HG03175 (cell line): Measurements from ENCODE around the gene GNA12.
"Not testable (repeated sequence)": the region's sequence is repeated elsewhere in the genome, so short reads cannot be mapped to it uniquely, and the experiment has no call there.

Source experiments
- ATAC-seq: cut with Tn5 transposase; IDR thresholded peaks from one replicate; pipeline ENCODE4 v1.9.1; 2021; ENCODE audit warnings: mild to moderate bottlenecking, moderate library complexity; ENCODE audit not compliant: unreplicated experiment

Gene GNA12

DNA sequence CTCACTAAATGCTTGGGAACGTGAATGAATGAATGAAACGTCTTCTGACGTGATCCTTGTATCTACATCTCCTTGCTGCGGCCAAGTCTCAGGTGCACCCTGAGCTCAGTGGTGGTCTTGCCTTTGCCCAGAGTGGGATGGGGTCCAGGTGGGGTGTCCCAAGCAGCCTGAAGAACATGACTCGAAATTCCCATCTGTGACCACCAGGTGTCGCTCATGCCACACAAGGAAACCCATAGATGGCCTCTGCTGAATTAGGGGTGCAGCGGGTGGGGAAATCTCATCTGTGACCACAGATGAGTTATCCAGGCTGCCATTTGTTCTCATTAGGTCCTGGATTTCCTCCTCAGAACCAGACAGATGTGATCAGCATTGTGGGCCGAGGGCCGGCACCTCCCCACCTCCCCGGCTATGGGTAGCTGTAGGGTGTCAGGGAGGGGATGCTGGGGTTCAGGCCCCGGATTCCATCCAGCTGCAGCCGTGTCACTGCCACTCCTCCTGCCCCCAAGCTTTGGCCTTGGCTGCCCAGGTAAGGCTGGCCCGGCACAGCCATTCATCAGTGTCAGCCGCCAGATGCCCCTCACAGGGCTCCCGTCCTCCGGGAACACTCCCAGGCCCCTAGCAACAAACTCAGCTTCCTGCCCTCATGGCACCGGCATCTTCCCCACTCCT, 21.0 kb upstream of the GNA12 start:
- ATAC-seq: no peak

DNA sequence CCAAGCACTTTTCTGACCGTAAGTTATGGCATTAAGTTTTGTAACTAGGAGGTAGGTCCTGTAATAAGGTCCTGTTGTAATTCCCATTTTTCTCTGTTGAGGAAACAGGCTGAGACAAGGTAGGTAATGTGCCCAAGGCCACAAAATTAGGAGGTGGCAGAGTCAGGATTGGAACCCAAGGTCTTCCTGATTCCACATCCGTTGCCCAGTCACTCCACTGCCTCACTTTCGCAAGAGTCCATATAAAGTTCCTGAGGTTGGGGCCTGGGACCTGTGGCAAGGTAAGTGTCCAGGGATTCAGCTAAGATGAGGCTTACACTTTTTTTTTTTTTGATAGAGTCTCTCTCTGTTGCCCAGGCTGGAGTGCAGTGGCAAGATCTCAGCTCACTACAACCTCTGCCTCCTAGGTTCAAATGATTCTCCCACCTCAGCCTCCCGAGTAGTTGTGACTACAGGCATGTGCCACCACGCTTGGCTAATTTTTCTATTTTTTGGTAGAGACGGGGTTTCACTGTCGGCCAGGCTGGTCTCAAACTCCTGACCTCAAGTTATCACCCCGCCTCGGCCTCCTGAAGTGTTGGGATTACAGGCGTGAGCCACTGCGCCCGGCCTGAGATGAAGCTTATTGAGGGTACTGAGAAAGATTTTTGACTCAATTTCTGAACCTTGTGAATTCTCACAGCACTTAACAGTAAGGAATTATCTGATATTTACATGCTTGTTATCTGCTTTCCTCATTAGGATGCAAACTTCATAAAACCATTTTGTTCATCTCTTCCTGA, 20.3 kb upstream of the GNA12 start:
- ATAC-seq: no peak

DNA sequence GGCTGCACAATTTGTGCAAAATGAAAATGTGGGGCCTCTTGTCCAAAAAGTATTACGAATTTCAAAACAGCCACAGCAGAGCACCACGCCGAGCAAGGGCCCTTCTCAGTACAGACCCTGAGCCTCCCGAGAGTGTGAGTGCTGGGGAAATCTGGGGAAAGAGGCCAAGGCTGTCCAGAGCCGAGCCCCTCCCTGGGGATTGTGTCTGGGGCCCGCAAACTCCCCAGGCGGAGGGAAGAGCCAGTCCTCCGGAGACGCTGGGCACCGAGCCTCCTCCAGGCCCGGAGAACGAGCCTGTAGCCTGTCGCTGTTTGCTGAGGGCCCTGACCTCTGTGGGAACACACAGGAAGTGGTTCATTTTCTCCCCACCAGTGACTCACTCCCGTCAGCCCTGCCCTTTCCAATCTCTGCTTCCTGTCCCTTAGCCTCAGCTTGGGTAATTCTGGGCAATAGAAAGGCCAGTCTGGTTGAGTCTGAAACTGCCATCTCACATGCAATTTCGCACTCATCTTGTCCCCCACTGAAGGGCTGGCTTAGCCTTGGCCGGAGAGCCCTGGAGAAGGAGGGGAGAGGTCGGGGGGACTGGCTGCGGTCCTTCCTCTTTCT, 19.5 kb upstream of the GNA12 start:
- peak; percentile 96 for ATAC-seq

DNA sequence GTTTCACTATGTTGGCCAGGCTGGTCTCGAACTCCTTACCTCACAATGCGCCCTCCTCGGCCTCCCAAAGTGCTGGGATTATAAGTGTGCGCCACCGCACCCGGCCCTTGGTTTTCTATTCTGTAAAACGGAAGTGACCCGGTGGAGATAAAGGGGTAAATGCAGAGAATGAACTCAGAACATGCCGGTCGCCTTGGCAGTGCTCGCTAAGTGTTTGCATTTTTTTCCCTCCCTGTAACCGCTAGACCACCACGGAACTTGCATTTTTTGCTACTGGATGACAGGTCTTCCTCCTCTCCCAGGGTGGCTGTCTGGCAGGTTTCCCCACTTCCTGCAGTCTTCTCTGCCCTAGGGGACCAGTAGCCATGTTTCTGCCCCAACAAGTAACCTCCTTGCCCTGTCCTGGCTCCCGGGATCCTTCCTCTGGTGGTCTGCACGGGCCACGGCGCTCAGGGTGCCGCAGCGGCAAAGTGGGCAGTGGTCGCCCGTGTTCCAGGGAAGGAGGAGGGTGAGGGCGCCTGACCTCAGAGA, 18.8 kb upstream of the GNA12 start:
- ATAC-seq: no peak

DNA sequence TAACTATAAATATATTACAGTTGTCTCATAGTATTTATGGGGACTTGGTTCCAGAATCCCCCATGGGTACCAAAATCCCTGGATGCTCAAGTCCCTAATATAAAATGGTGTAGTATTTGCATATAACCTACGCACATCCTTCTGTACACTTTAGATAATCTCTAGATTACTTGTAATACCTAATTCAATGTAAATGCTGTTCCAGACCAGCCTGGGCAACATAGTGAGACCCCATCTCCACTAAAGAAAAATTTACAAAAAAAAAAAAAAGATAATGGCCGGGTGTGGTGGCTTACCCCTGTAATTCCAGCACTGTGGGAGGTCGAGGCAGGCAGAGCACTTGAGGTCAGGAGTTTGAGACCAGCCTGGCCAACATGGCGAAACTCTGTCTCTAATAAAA, 17.4 kb upstream of the GNA12 start:
- no peak for ATAC-seq

DNA sequence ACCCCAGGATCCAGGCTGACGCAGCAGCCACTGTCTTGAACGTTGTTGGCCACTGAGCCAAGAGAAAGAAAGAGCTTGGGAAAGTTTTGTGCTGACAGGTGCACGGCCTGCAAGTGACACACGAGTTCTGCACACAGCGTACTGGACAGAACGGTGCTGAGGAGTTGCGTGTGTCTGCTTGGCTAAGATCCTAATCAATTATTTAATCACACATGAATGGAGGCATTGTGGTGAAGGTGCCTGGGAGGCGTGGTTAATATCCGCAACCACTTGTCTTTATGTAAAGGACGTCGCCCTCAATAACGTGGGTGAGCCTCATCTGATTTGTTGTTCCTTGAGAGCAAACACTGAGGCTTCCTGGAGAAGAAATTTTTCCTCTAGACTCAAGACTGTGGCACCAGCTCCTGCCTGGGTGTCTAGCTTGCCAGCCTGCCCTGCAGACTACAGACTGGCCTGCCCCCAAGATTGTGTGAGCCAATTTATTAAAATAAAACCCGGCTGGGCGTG, 16.6 kb upstream of the GNA12 start:
- ATAC-seq: no peak

DNA sequence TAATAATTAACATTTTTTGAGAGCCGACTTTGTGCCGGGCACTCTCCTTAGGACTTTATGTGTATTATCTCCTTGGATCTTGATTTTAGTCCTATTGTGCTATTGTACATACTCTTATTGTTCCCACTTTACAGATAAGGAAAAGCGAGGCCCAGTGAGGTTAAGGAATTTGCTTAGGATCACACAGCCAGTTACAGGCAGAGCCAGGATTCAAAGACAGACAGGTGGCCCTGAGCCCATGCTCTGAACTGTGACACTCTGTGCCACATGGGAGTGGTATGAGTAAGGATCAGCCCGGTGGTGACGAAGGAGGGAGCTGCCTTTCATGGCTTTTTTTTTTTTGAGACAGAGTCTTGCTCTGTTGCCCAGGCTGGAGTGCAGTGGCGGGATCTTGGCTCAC, 15.8 kb upstream of the GNA12 start:
- no peak for ATAC-seq

DNA sequence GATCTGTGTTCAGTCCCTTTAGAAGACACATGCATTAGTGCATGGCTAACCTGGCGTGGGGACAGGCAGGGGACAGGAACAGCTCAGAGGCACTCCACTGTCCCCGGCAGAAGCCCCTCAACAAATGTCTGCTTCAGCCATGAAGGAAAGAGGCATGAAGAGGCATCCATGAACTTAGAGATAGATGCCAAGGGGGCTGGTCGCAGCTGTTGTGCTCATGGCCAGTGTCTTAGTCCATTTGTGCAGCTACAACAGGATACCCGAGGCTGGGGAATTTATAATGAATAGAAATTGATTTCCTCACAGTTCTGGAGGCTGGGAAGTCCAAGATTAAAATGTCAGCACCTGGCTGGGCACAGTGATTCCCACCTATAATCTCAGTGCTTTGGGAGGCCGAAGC, 14.5 kb upstream of the GNA12 start:
- no peak for ATAC-seq

DNA sequence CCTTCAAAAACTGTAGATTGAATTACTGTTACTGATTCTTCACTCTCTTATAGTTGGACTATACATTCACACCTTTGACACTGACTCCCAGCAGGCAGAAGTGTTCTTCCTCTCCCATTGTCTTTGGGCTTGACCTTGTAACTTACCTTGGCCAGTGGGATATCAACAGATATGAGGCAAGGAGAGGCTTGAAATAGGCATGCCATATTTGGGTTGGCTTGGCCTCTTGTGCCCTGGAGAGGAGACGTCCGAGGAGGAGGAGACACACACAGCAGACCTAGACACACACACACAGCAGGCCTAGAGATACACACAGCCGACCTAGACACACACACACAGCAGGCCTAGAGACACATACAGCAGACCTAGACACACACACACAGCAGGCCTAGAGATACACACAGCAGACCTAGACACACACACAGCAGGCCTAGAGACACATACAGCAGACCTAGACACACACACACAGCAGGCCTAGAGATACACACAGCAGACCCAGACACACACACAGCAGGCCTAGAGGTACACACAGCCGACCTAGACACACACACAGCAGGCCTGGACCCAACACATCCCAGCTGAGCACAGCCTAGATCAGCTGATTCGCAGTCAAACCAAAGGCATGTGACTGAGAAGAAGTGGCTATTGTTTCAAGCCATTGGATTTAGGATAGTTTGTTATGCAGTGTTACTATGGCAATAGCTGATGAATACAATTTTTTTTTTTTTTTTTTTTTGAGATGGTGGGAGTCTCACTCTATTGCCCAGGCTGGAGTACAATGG, 12.5 kb upstream of the GNA12 start:
- ATAC-seq: no peak

DNA sequence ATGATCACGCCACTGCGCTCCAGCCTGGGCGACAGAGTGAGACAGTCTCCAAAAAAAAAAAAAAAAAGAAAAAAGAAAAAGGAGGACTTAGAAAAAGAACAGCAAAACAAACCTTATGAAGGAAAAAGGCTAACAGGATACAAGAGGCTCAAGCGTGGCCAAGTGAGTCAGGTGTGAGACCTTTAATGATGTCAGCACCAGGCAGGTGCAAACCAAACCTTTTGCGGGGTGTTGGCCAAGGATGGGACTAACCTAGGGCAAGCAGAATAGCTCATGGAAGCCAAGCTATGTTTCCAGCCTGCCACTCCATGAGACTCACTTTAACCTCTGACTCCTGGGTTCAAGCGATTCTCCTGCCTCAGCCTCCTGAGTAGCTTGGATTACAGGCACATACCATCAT, 11.3 kb upstream of the GNA12 start:
- no peak for ATAC-seq

DNA sequence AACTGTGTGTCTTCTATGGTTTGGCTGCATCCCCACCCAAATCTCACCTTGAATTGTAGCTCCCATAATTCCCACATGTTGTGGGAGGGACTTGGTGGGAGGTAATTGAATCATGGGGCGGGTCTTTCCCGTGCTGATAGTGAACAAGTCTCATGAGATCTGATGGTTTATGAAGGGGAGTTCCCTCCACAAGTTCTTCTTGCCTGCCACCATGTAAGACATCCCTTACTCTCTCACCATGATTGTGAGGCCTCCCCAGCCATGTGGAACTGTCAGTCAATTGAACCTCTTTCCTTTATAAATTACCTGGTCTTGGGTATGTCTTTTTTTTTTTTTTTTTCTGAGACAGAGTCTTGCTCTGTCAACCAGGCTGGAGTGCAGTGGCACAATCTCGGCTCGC, 9.4 kb upstream of the GNA12 start:
- ATAC-seq: not testable (repeated sequence)

DNA sequence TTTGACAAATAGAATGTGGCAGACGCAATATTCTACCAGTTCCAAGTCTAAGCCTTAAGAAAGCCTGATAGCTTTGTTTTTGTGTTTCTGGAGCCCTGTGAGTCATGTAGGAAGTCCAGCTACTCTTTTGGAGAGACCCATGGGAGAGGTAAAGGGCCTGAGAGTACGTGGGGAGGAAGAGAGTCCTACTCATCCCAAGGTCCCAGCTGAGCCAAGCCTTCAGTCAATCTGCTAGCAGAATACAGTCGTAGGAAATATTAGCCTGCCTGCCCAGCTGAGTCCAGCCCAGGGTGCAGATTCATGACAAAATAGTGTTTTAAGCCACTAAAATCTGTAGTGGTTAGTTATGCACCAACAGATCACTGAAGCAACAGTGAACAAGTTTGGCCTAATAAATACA, 9.0 kb upstream of the GNA12 start:
- ATAC-seq: no peak

DNA sequence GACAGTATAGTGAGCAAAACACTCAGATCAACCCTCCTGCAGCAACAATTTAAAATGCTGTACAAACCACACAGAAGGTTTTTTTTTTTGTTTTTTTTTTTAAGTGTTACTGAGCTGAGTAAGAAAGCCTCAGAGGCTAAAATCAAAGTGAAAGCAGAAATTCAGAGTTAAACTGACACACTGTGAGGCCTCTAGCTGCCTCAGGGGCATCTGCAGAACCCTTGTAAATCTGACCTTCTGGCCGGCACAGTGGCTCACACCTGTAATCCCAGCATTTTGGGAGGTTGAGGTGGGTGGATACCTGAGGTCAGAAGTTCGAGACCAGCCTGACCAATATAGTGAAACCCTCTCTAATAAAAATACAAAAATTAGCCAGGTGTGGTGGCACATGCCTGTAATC, 7.4 kb upstream of the GNA12 start:
- ATAC-seq: peak; percentile 76

DNA sequence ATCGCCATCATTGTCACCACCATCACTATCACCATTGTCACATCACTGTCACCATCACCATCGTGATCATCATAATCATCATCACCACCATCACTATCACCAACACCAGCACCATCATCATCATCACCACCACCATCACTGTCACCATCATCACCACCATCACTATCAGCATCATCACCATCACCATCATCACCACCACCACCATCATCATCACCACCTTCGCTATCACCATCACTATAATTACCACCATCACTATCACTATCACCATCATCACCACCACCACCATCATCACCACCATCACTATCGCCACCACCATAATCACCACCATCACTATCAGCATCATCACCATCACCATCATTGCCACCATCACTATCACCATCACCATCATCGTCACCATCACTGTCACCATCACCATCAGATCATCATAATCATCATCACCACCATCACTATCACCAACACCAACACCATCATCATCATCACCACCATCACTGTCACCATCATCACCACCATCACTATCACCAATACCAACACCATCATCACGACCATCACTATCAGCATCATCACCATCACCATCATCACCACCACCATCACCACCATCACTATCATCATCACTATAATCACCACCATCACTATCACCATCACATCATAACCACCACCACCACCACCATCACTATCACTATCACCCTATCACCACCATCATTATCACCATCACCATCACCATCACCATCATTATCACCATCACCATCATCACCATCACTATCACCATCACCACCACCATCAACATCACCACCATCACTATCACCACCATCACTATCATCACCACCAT, 6.0 kb upstream of the GNA12 start:
- ATAC-seq: no peak

DNA sequence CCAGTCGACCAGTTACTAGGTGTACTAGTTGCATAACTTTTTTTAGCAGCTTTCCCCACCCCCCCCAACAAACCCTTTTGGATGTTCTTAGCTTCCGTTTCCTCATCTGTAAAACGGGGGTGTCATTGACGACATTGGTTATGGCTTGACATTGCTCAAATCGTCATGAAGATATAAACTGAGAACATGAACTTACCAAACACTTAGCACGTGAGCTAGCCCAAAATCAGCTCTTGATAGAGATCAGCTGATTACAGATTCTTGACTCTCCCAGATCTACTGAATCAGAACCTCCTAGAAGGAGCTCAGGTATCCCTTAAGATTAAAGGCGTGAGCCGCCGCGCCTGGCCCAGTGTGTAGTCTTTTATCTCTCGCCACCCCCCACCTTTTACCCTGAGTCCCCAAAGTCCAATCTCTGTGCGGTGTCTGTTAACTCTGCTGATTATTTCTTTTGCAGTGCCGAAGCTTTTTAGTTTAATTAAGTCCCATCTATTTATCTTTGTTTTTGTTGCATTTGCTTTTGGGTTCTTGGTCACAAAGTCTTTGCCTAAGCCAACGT, 1.0 kb upstream of the GNA12 start:
- no peak for ATAC-seq

DNA sequence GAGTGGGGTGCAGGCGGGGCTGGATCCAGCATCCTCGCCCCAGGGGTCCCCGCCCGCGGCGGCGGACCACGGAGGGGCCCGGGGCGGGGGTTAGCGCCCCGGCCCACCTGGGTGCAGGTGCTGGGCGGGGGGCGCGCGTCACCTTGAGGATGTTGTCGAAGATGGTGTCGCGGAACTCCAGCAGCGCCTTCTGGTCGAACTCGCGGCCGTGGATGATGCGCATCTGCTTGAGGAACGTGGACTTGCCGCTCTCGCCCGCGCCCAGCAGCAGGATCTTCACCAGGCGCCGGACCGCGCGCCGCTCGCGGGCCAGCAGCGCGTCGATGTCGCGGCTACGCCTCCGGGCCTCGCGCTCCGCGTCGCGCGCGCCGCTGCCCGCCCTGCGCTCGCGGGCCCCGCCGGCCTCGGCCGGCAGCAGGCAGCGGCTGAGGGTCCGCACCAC, 376 bp downstream of the GNA12 start:
- peak; percentile 27 for ATAC-seq

DNA sequence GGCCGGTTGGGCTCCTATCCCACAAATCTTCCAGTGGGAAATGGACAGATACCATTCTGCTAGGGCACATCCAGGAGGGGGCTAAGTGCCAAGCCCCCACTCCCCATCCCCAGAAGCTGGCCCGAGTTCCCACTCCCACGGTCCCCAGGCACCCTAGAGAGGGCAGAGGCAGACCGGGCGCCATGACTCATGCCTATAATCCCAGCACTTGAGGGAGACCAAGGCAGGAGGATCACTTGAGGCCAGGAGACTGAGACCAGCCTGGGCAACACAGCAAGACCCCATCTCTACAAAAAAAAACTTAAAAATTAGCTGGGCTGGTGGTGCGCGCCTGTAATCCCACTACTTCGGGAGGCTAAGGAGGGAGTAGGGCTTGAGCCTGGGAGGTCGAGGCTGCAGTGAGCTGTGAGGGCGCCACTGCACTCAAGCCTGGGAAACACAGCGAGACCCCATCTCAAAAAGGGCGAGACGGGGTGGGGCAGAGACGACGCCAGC, 870 bp downstream of the GNA12 start:
- ATAC-seq: no peak

DNA sequence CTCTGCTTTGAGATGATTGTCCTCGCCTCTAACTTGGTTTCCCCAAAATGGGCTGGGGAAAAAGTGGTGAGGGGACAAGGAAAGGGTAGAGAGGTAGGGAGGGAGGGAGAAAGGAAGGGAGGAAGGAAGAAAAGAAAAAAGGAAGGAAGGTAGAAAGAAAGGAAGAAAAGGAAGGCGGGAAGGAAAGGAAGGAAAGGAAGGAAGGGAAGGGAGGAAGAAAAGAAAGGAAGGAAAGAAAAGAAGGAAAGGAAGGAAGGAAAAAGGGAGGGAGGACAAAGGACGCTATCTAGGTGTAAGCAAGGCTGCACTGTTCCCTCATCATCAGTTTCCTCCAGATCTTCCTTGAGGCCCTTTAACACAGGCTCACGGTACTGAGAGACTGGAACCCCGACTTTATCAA, 2.2 kb downstream of the GNA12 start:
- ATAC-seq: no peak

DNA sequence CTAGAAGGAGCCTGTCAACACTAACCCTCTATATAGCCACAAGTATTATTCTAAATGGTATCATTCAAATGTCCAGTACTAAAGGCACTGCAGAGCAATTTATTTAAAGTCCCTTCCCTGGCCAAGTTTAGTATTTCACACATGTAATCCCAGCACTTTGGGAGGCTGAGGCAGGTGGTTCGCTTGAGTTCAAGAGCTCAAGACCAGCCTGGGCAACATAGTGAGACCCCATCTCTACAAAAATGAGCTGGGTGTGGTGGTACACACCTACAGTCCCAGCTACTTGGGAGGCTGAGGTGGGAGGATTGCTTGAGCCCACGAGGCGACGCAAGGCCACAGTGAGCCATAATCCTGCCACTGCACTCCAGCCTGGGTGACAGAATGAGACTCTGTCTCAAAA, 3.6 kb downstream of the GNA12 start:
- no peak for ATAC-seq
